ENCODE measurements around the gene MANEA.

Gene MANEA

GRCh38 chr6:95629551-95629950, 52.2 kb downstream of the MANEA start:
- Mint-ChIP-seq H3K9me3 (peaks cover 30% of the 10 kb centered on the region), H3K4me1 (peaks cover 5% of the 10 kb centered on the region), H3K27me3 (ENCODE audit: low read depth, poor library complexity) (peaks cover 3% of the 10 kb centered on the region), H3K4me3 (no peak overlapping the region), H3K36me3 (ENCODE audit: low read depth) (peaks cover 5% of the 10 kb centered on the region), H3K27ac (no peak overlapping the region)
- TF ChIP-seq, protein P1, sequence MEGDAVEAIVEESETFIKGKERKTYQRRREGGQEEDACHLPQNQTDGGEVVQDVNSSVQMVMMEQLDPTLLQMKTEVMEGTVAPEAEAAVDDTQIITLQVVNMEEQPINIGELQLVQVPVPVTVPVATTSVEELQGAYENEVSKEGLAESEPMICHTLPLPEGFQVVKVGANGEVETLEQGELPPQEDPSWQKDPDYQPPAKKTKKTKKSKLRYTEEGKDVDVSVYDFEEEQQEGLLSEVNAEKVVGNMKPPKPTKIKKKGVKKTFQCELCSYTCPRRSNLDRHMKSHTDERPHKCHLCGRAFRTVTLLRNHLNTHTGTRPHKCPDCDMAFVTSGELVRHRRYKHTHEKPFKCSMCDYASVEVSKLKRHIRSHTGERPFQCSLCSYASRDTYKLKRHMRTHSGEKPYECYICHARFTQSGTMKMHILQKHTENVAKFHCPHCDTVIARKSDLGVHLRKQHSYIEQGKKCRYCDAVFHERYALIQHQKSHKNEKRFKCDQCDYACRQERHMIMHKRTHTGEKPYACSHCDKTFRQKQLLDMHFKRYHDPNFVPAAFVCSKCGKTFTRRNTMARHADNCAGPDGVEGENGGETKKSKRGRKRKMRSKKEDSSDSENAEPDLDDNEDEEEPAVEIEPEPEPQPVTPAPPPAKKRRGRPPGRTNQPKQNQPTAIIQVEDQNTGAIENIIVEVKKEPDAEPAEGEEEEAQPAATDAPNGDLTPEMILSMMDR (IDR thresholded peaks at IDR 0.05), result no peak
- DNase-seq, result no peak

DNA sequence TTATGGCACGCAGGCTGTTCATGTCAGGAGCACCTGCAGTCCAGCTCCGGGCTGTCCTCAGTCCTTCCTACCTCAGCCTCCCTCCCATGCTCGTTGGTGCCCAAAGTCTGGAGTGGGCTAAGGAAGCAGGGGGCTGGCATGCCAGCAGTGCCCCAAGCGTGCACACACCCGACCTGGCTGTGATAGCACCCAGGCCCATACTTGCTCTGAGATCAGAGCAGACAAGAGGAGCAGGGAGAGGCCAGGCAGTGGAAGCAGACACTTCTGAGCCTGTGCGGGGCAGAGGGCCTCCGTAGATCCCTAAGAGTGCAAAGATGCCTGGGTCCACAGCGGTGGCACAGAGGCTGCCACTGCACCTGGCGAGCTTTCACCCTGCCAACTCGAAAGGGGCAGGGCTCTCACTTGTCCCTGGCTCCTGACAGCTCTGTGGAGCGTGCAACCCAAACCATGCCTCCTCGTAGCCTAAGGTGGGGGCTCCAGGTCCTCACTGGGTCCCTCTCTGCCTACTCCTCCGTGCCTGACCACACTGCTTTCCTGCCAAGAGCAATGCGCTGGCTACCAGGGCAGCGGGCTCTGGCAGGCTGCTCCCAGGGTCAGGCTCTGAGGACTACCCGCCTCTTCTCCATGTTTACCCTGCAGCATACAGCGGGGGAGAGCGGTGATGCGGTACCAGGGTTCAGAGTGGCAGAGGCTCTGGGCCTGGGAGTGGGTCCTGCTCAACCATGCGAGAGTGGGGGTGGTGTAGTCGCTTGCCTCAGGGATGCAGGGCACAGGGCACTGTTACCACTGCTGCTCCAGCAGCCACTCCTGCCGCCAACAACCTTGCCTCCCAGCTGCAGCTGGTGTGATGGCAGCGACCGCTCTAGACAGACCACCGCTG, 59.5 kb downstream of the MANEA start:
- Mint-ChIP-seq H3K9me3 (peaks cover 20% of the 10 kb centered on the region), H3K4me1 (no peaks in the 10 kb centered on the region), H3K36me3 (ENCODE audit: low read depth) (peaks cover 5% of the 10 kb centered on the region), H3K27me3 (ENCODE audit: low read depth, poor library complexity) (peaks cover 7% of the 10 kb centered on the region), H3K27ac (no peak overlapping the region), H3K4me3 (no peak overlapping the region)
- DNase-seq, result peak; percentile 35
- TF ChIP-seq, protein P1 (IDR thresholded peaks at IDR 0.05), result no peak

GRCh38 chr6:95648636-95649035, 71.3 kb downstream of the MANEA start:
- H3K4me1 Mint-ChIP-seq, result no peaks in the 10 kb centered on the region
- H3K36me3 Mint-ChIP-seq (ENCODE audit: low read depth), result no peaks in the 10 kb centered on the region
- H3K27me3 Mint-ChIP-seq (ENCODE audit: low read depth, poor library complexity), result no peaks in the 10 kb centered on the region
- peaks cover 13% of the 10 kb centered on the region for H3K9me3 Mint-ChIP-seq
- no peak for DNase-seq
- TF ChIP-seq, protein P1 (IDR thresholded peaks at IDR 0.05), result no peak
- H3K4me3 Mint-ChIP-seq, result no peak overlapping the region
- H3K27ac Mint-ChIP-seq, result no peak overlapping the region

DNA sequence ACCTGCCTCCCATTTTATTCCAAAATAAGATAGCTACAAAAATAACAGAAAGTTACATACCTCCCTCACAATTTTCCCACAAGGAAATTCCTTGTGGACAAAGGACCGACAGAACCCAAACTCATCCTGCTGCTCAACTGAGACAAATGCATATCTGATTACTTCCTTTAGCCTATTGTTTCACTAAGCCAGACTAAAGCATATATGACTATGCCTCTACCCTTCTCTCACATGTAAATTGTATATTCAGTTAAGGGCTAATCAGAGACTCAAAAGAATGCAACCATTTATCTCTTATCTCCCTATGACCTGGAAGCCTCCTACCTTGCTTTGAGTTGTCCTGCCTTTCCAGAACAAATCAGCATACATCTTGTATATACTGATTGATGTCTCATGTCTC, 72.1 kb downstream of the MANEA start:
- no peak overlapping the region for H3K27ac Mint-ChIP-seq
- no peak overlapping the region for H3K4me3 Mint-ChIP-seq
- H3K36me3 Mint-ChIP-seq (ENCODE audit: low read depth), result no peaks in the 10 kb centered on the region
- no peak for DNase-seq
- no peaks in the 10 kb centered on the region for H3K27me3 Mint-ChIP-seq (ENCODE audit: low read depth, poor library complexity)
- H3K9me3 Mint-ChIP-seq, result peaks cover 13% of the 10 kb centered on the region
- no peaks in the 10 kb centered on the region for H3K4me1 Mint-ChIP-seq
- TF ChIP-seq, protein P1 (IDR thresholded peaks at IDR 0.05), result no peak

GRCh38 chr6:95654176-95654575, 76.8 kb downstream of the MANEA start:
- TF ChIP-seq, protein P1 (IDR thresholded peaks at IDR 0.05), result no peak
- no peak overlapping the region for H3K27ac Mint-ChIP-seq
- no peaks in the 10 kb centered on the region for H3K36me3 Mint-ChIP-seq (ENCODE audit: low read depth)
- peaks cover 17% of the 10 kb centered on the region for H3K4me1 Mint-ChIP-seq
- no peak for DNase-seq
- no peaks in the 10 kb centered on the region for H3K9me3 Mint-ChIP-seq
- H3K4me3 Mint-ChIP-seq, result no peak overlapping the region
- H3K27me3 Mint-ChIP-seq (ENCODE audit: low read depth, poor library complexity), result no peaks in the 10 kb centered on the region

GRCh38 chr6:95658886-95659285, 81.6 kb downstream of the MANEA start:
- no peak for DNase-seq
- H3K4me3 Mint-ChIP-seq, result no peak overlapping the region
- H3K36me3 Mint-ChIP-seq (ENCODE audit: low read depth), result no peaks in the 10 kb centered on the region
- TF ChIP-seq, protein P1 (IDR thresholded peaks at IDR 0.05), result no peak
- peaks cover 18% of the 10 kb centered on the region for H3K4me1 Mint-ChIP-seq
- no peaks in the 10 kb centered on the region for H3K27me3 Mint-ChIP-seq (ENCODE audit: low read depth, poor library complexity)
- no peak overlapping the region for H3K27ac Mint-ChIP-seq
- no peaks in the 10 kb centered on the region for H3K9me3 Mint-ChIP-seq

Measured in nephron progenitor cell (in vitro differentiated cells).